WERI-Rb-1 (cell line): ENCODE results near the gene RNF126.

Experiments
- DNase-seq: peaks from one replicate; pipeline ENCODE4 v3.0.0-alpha.2; 2020
- H3K27ac ChIP-seq: fragments of 250-450 bp; sonication (Bioruptor Pico); 2 replicates; pipeline ENCODE4 v1.5.1; 2020; ENCODE audit warnings: mild to moderate bottlenecking, moderate library complexity
- H3K27me3 ChIP-seq: fragments of 250-450 bp; sonication (Bioruptor Pico); 2 replicates; pipeline ENCODE4 v1.5.1; 2021; ENCODE audit warnings: mild to moderate bottlenecking, low read depth, moderate library complexity; ENCODE audit not compliant: insufficient read depth, severe bottlenecking
- H3K36me3 ChIP-seq: fragments of 250-450 bp; sonication (Bioruptor Pico); 2 replicates; pipeline ENCODE4 v1.5.1; 2020; ENCODE audit warnings: mild to moderate bottlenecking, moderate library complexity
- H3K4me3 ChIP-seq: 2 replicates; pipeline ENCODE4 v1.5.1; 2011; ENCODE audit warnings: low read depth, mild to moderate bottlenecking, control low read depth, low read length
- H3K9me3 ChIP-seq: fragments of 250-450 bp; sonication (Bioruptor Pico); 2 replicates; pipeline ENCODE4 v1.5.1; 2021; ENCODE audit warnings: mild to moderate bottlenecking, moderate library complexity; ENCODE audit not compliant: severe bottlenecking
- TF ChIP-seq, protein P1 (sequence below): IDR thresholded peaks from 2 replicates; pipeline ENCODE4 v1.5.1; 2011; ENCODE audit warnings: low read depth, mild to moderate bottlenecking, control low read depth, inconsistent platforms, low read length

The RNF126 gene

DNA sequence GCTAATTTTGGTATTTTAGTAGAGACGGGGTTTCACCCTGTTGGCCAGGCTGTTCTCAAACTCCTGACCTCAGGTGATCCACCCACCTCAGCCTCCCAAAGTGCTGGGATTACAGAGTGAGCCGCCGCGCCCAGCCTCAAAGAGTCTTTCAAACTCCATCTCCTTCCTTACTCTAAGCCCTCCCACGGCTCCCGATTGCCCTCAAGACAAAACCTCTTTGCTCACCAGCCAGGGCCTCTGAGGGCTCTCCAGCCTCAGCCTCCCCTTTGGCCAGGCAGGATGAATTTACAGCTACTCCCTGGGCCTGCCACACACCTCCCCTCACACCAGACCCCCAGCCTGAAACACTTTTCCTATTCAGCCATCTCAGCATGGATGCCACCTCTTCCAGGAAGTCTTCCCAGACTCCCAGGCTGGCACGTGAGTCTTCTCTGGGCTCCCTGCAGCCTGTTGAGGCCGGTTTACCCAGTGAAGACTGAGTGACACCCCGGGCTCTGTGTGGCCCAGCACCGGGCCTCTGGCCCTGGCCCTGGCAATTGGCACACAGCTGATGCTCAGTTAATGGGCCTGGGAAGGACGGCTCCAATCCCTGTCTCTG lies 24.7 kb upstream of the RNF126 start:
- no peak overlapping the region for H3K4me3 ChIP-seq
- no peak overlapping the region for H3K27ac ChIP-seq
- H3K9me3 ChIP-seq, result peaks cover 3% of the 10 kb centered on the region
- H3K27me3 ChIP-seq, result no peaks in the 10 kb centered on the region
- TF ChIP-seq, protein P1, sequence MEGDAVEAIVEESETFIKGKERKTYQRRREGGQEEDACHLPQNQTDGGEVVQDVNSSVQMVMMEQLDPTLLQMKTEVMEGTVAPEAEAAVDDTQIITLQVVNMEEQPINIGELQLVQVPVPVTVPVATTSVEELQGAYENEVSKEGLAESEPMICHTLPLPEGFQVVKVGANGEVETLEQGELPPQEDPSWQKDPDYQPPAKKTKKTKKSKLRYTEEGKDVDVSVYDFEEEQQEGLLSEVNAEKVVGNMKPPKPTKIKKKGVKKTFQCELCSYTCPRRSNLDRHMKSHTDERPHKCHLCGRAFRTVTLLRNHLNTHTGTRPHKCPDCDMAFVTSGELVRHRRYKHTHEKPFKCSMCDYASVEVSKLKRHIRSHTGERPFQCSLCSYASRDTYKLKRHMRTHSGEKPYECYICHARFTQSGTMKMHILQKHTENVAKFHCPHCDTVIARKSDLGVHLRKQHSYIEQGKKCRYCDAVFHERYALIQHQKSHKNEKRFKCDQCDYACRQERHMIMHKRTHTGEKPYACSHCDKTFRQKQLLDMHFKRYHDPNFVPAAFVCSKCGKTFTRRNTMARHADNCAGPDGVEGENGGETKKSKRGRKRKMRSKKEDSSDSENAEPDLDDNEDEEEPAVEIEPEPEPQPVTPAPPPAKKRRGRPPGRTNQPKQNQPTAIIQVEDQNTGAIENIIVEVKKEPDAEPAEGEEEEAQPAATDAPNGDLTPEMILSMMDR, result no peak
- no peak for DNase-seq
- no peaks in the 10 kb centered on the region for H3K36me3 ChIP-seq

DNA sequence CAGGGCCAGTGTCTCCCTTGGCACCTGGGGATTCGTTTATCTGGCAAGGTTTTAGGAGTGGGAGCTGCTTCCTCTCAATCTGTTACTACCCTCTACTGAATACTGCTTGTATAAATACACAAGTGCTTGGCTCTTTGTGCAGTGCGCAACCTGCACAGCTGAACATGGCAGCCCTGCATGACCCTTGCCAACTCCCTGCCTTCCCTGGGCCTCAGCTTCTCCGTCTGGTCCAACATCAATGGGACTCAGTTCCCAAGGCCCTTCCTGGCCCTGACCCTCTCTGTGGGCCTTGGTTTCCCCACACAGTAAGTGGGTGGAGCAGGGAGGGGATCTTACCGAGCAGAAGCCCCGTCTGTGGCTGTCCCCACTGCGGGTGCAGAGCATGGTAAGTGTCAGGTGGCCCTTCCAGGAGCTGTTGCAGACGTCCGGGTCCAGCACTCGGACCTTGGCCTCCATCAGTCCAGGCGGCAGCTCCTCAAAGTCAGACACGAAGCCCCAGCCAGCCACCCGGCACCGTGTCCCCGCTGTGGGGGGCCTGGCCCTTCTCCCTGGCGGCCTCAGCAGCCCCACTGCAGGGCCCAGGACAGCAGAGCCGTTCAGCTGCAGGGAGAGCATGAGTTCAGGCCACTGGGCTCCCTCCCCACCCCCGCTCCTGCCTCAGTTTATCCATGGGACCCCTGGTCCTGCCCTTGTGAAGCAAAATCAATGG lies 23.7 kb upstream of the RNF126 start:
- TF ChIP-seq, protein P1, result no peak
- no peak overlapping the region for H3K27ac ChIP-seq
- DNase-seq, result no peak
- no peaks in the 10 kb centered on the region for H3K27me3 ChIP-seq
- H3K9me3 ChIP-seq, result peaks cover 3% of the 10 kb centered on the region
- H3K4me3 ChIP-seq, result no peak overlapping the region
- H3K36me3 ChIP-seq, result no peaks in the 10 kb centered on the region

DNA sequence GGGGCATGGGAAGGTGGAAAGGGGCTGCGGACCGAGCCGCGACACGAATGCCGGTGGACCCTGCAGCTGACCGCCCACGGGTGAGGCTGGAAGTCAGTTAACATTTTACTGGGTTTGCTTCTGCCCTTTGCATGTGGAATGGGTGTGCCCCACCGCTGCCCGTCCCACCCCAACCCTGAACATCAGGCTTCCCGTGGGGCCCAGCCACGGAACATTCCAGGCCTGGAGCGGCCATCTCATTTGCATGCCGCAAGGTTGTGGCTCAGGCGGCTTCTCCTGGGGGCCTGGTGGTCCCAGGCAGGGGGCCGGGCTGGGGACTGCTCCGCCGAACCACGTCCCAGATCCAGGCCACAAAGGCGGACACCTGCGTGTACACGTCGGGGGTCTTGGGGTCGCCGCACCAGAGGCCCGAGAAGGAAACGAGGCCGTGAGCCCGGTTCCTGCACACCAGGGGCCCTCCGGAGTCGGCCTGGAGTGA lies 22.5 kb upstream of the RNF126 start:
- Histone ChIP-seq H3K9me3 (peaks cover 3% of the 10 kb centered on the region), H3K4me3 (no peak overlapping the region), H3K36me3 (no peaks in the 10 kb centered on the region), H3K27me3 (no peaks in the 10 kb centered on the region), H3K27ac (no peak overlapping the region)
- TF ChIP-seq, protein P1, result no peak
- DNase-seq, result no peak

DNA sequence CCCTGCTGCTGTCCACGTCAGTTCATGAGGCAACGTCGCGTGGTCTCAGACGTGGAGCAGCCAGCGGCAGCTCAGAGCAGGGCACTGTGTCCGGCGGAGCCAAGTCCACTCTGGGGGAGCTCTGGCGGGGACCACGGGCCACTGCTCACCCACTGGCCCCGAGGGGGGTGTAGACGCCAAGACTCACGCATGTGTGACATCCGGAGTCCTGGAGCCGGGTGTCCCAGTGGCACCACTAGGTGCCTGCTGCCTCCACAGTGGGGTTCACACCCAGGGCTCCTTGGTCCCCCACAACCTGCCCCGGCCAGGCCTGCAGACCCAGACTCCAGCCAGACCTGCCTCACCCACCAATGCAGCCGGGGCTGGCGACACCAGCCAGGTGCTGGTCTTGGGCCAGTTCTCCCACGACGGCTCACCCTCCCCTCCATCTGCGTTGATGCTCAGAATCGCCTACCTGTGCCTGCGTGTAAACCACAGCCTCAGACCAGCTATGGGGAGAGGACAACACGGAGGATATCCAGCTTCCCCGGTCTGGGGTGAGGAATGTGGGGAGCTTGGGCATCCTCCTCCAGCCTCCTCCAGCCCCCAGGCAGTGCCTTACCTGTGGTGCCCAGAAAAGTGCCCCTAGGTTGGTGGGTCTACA lies 19.8 kb upstream of the RNF126 start:
- TF ChIP-seq, protein P1, result no peak
- no peak for DNase-seq
- Histone ChIP-seq H3K27me3 (no peaks in the 10 kb centered on the region), H3K9me3 (no peaks in the 10 kb centered on the region), H3K27ac (no peak overlapping the region), H3K4me3 (no peak overlapping the region), H3K36me3 (no peaks in the 10 kb centered on the region; the same call in 1 of the 2 replicates)

DNA sequence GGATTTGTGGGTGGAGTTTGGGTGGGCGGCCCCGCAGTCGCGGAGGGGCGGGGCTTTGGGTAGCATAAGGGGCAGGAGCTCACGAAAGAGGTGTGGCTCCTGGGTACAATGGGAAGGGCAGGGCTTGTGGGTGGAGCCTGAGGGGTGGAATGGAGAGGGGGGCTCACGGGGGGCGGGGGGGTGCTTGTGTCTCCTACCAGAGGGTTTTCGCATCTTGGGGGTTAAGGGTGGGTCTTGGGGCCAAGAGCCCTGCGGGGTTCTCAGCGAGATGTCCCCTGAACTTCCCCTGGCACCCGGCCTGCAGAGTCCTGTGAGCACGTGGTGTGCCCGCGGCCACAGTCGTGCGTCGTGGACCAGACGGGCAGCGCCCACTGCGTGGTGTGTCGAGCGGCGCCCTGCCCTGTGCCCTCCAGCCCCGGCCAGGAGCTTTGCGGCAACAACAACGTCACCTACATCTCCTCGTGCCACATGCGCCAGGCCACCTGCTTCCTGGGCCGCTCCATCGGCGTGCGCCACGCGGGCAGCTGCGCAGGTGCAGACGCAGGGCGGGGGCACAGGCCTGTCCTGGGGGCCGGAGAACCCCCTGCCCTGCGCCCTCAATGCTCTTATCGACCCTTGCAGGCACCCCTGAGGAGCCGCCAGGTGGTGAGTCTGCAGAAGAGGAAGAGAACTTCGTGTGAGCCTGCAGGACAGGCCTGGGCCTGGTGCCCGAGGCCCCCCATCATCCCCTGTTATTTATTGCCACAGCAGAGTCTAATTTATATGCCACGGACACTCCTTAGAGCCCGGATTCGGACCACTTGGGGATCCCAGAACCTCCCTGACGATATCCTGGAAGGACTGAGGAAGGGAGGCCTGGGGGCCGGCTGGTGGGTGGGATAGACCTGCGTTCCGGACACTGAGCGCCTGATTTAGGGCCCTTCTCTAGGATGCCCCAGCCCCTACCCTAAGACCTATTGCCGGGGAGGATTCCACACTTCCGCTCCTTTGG lies 18.3 kb upstream of the RNF126 start:
- peak overlapping the region; percentile 64 for H3K4me3 ChIP-seq
- DNase-seq, result peak; percentile 95
- H3K27ac ChIP-seq, result peak overlapping the region; percentile 70
- TF ChIP-seq, protein P1, result no peak
- H3K9me3 ChIP-seq, result no peaks in the 10 kb centered on the region
- H3K36me3 ChIP-seq, result no peaks in the 10 kb centered on the region; the same call in 1 of the 2 replicates
- H3K27me3 ChIP-seq, result peaks cover 5% of the 10 kb centered on the region
